K562 (cell line): ENCODE measurements around the gene ETS1. TPM values are rescaled to one million over a fixed set of nuclear protein-coding genes. Genes with fewer than 3 reads are reported as not detected.

Experiments
- ATAC-seq: fragments of 200-7000 bp; cut with Tn5 transposase; 3 replicates; pipeline ENCODE4 v1.9.1; 2020; ENCODE audit warnings: moderate library complexity
- BruUV-seq: library from RNA; stranded (reverse); fragments of 400-500 nt; replicated peaks from 2 replicates; lab custom pipeline; 2021; lab: Mats Ljungman, UMichigan
- CTCF ChIA-PET: fragments of 300-600 bp; formaldehyde crosslinking; extraction: SDS; loops from one replicate; lab custom pipeline; 2021; ENCODE audit warnings: low intra/inter-chr PET ratio; lab: Yijun Ruan, JAX
- POLR2A ChIA-PET: fragments of 300-600, 350-650 bp; sonication (Branson Sonifier 250); formaldehyde crosslinking; extraction: SDS; loops from one replicate; lab custom pipeline; 2021; ENCODE audit warnings: antibody characterized with exemption, inconsistent platforms; lab: Yijun Ruan, JAX
- DNase-seq, 4 experiments: peaks; one replicate each; pipeline versions ENCODE4 v3.0.0 to v3.0.0-alpha.2; 2011 to 2018; ENCODE audit warnings: low spot score in 3 of 4, mixed read lengths in 3 of 4; ENCODE audit errors: extremely low read depth in 1 of 4
- FAIRE-seq: peaks from 2 replicates; lab custom pipeline; 2011; peaks lifted over from hg19 to GRCh38; lab: Jason Lieb, UNC
- H2AFZ ChIP-seq: 2 replicates; pipeline ENCODE4 v1.6.0; 2011; ENCODE audit warnings: low read depth, low read length, control low read depth, inconsistent platforms
- H3K27ac ChIP-seq: fragments of 200-600 bp; 3 replicates; pipeline ENCODE4 v1.8.0; 2011; ENCODE audit warnings: low read depth, mild to moderate bottlenecking, control low read depth, inconsistent platforms, low read length, moderate library complexity, mixed read lengths; ENCODE audit errors: extremely low read depth
- H3K27me3 ChIP-seq, 2 experiments: fragments of 300-600 bp in 1 of 2; 2 replicates in 1 of 2; 3 replicates in 1 of 2; pipeline versions ENCODE4 v1.6.0 to v1.8.0; 2011; ENCODE audit warnings: inconsistent platforms in 2 of 2, low read length in 2 of 2, mild to moderate bottlenecking in 1 of 2, mixed read lengths in 1 of 2, moderate library complexity in 1 of 2; ENCODE audit not compliant: control insufficient read depth in 2 of 2, insufficient read depth in 2 of 2
- H3K36me3 ChIP-seq: fragments of 300-600 bp; 3 replicates; pipeline ENCODE4 v1.8.0; 2011; ENCODE audit warnings: mild to moderate bottlenecking, low read length, inconsistent platforms; ENCODE audit not compliant: control insufficient read depth, insufficient read depth
- H3K4me1 ChIP-seq, 2 experiments: fragments of 200-600 bp in 1 of 2; replicated peaks in 1 of 2; 2 replicates in 1 of 2; 3 replicates in 1 of 2; pipeline versions ENCODE4 v1.5.1 to v1.8.0; 2011; ENCODE audit warnings: inconsistent platforms in 2 of 2, low read length in 2 of 2, mild to moderate bottlenecking in 1 of 2, mixed read lengths in 1 of 2, moderate library complexity in 1 of 2; ENCODE audit not compliant: control insufficient read depth in 2 of 2, insufficient read depth in 2 of 2
- H3K4me2 ChIP-seq: 2 replicates; pipeline ENCODE4 v1.6.1; 2011; ENCODE audit warnings: low read length, control low read depth, inconsistent platforms, mixed read lengths; ENCODE audit not compliant: insufficient read depth
- H3K4me3 ChIP-seq: fragments of 200-600 bp; sonication (generic), shearing (Covaris generic); 2 replicates; pipeline ENCODE4 v1.5.1; 2016; ENCODE audit warnings: control low read depth, inconsistent platforms
- H3K79me2 ChIP-seq: fragments of 200-600 bp; 3 replicates; pipeline ENCODE4 v1.8.0; 2011; ENCODE audit warnings: low read length, inconsistent platforms; ENCODE audit not compliant: control insufficient read depth, insufficient read depth
- H3K9ac ChIP-seq, 2 experiments: 2 replicates each; pipeline versions ENCODE4 v1.6.0 to v1.6.1; 2011; ENCODE audit warnings: low read depth in 2 of 2, low read length in 2 of 2, control low read depth in 1 of 2, inconsistent platforms in 1 of 2, mild to moderate bottlenecking in 1 of 2, mixed read lengths in 1 of 2; ENCODE audit not compliant: insufficient read depth in 1 of 2
- H3K9me1 ChIP-seq: one replicate; pipeline ENCODE4 v1.6.0; 2011; ENCODE audit warnings: inconsistent platforms, mild to moderate bottlenecking, low read length, moderate library complexity; ENCODE audit not compliant: control insufficient read depth, insufficient read depth
- H3K9me3 ChIP-seq: replicated peaks from 2 replicates; pipeline ENCODE4 v1.5.1; 2011; ENCODE audit warnings: low read depth, low read length, inconsistent platforms; ENCODE audit not compliant: control insufficient read depth, insufficient read depth
- H4K20me1 ChIP-seq: replicated peaks from 2 replicates; pipeline ENCODE4 v1.6.1; 2011; ENCODE audit warnings: low read length, inconsistent platforms, mixed read lengths; ENCODE audit not compliant: control insufficient read depth, insufficient read depth
- CBFB ChIP-seq: sonication (generic); formaldehyde crosslinking; IDR thresholded peaks from 2 replicates; pipeline ENCODE4 v1.4.0; 2020; ENCODE audit warnings: mild to moderate bottlenecking, missing genetic modification reagents
- COPS2 ChIP-seq: fragments of 450-650 bp; conservative IDR thresholded peaks from 2 replicates; pipeline ENCODE4 v1.6.1; 2016; ENCODE audit warnings: mild to moderate bottlenecking, moderate library complexity
- ETV1 ChIP-seq: fragments of 450-650 bp; conservative IDR thresholded peaks from 2 replicates; pipeline ENCODE4 v1.6.1; 2016; ENCODE audit warnings: missing genetic modification characterization, control low read depth, low read depth, missing compliant biosample characterization
- MEIS2 ChIP-seq: fragments of 450-650 bp; IDR thresholded peaks from 2 replicates; pipeline ENCODE4 v1.6.1; 2014; ENCODE audit warnings: mild to moderate bottlenecking; ENCODE audit not compliant: partially characterized antibody
- PRDM10 ChIP-seq: fragments of 450-650 bp; IDR thresholded peaks from 2 replicates; pipeline ENCODE4 v1.6.1; 2018; ENCODE audit not compliant: partially characterized antibody
- SMARCB1 ChIP-seq: IDR thresholded peaks from 2 replicates; pipeline ENCODE4 v1.6.1; 2011; ENCODE audit warnings: improper control_type of control experiment, low read depth; ENCODE audit not compliant: insufficient read length
- SNAPC5 ChIP-seq: fragments of 250-450 bp; sonication (Bioruptor Pico); IDR thresholded peaks from 2 replicates; pipeline ENCODE4 v1.8.0; 2021; ENCODE audit warnings: moderate library complexity, mild to moderate bottlenecking, inconsistent platforms
- TCF7 ChIP-seq: sonication (generic); IDR thresholded peaks from 2 replicates; pipeline ENCODE4 v1.6.1; 2016; ENCODE audit warnings: antibody characterized with exemption, borderline replicate concordance
- ZNF407 ChIP-seq: fragments of 450-650 bp; IDR thresholded peaks from 2 replicates; pipeline ENCODE4 v1.6.1; 2016; ENCODE audit warnings: low read depth
- ZSCAN29 ChIP-seq: fragments of 450-650 bp; IDR thresholded peaks from 2 replicates; pipeline ENCODE4 v1.6.1; 2017
- WGBS: fragments of 100-300 bp; shearing (Covaris generic); methylation state at CpG from one replicate; pipeline ENCODE4 v1.1.6; 2016; ENCODE audit warnings: low coverage, mixed read lengths; ENCODE audit not compliant: insufficient coverage; ENCODE audit errors: missing lambda C conversion rate; 5-methylcytosine and 5-hydroxymethylcytosine counted together
- in situ Hi-C: fragments of 300-500 bp; cut with MboI; formaldehyde crosslinking; loops from 4 replicates; pipeline ENCODE4 v1.15.0; 2018; ENCODE audit warnings: inconsistent platforms, mixed read lengths
- intact Hi-C: fragments of 100-400 bp; cut with micrococcal nuclease; formaldehyde crosslinking; loops from 2 replicates; pipeline ENCODE4 v1.14.2; 2022
- polyA plus RNA-seq, 8 experiments: library from polyadenylated mRNA; depleted of rRNA in 4 of 8; stranded (reverse) in 5 of 8; unstranded in 3 of 8; fragments of >200 nt; fragmentation: Nextera tagmentation in 2 of 8; fragmentation: Illumina TruSeq in 1 of 8; extraction: Ambion mirVana in 2 of 8; extraction: Trizol in 1 of 8; gene quantifications; 2 replicates each; pipeline versions ENCODE4 v1.2.1 to v1.2.3, GENCODE V29; 2011 to 2014; ENCODE audit warnings: inconsistent platforms in 1 of 8, missing spikeins in 1 of 8
- total RNA-seq, 7 experiments: library from RNA; depleted of rRNA in 6 of 7; stranded (reverse); fragments of >200 nt in 6 of 7; fragmentation: Illumina TruSeq in 2 of 7; extraction: Trizol in 2 of 7; gene quantifications; 2 replicates each; pipeline versions ENCODE4 v1.2.1 to v1.2.3, GENCODE V29; 2011 to 2021; ENCODE audit warnings: low replicate concordance in 1 of 7

Gene ETS1
- total and polyA plus RNA-seq, 9 of the 15 experiments (the other 6 are each of a cell fraction or from before 2014, with no cell fraction given), result 0.04 to 1.4 (median 0.23) TPM

- no peak for TF ChIP-seq PRDM10
- no peak for TF ChIP-seq CBFB (CRISPR knock-in tag)
- no peak for TF ChIP-seq ETV1
Observed at GRCh38 chr11:128598506-128599150, 11.3 kb upstream of the ETS1 start (continued).

GRCh38 chr11:128598096-128598495 lies 10.7 kb upstream of the ETS1 start:
- TF ChIP-seq TCF7 (no peak), MEIS2 (no peak), ZSCAN29 (no peak), SMARCB1 (no peak), COPS2 (no peak), SNAPC5 (no peak), ZNF407 (no peak)
- Histone ChIP-seq H3K4me2 (no peak overlapping the region), H3K36me3 (no peaks in the 10 kb centered on the region), H2AFZ (no peak overlapping the region), H4K20me1 (no peaks in the 10 kb centered on the region), H3K4me1 (no peaks in the 10 kb centered on the region), H3K27me3 (no peaks in the 10 kb centered on the region), H3K4me3 (no peak overlapping the region), H3K9ac (no peak overlapping the region), H3K9me3 (no peaks in the 10 kb centered on the region), H3K9me1 (no peaks in the 10 kb centered on the region), H3K27ac (no peak overlapping the region), H3K79me2 (no peaks in the 10 kb centered on the region)
- POLR2A ChIA-PET, result no interaction called here
- intact Hi-C loops (no loop called here), in situ Hi-C loops (no loop called here)
- BruUV-seq, result no TSS peak
- 0% methylated on average over 4 of the region's 4 CpGs for WGBS
- CTCF ChIA-PET, result no interaction called here
- FAIRE-seq (no peak), DNase-seq (no peak), ATAC-seq (no peak)
